Measurements from ENCODE around the gene FBXO45. TPM values are rescaled to one million over a fixed set of nuclear protein-coding genes. Genes with fewer than 3 reads are reported as not detected.

FBXO45 gene
- total RNA-seq, 1 donor from 2014 or later = 8.2 TPM

DNA sequence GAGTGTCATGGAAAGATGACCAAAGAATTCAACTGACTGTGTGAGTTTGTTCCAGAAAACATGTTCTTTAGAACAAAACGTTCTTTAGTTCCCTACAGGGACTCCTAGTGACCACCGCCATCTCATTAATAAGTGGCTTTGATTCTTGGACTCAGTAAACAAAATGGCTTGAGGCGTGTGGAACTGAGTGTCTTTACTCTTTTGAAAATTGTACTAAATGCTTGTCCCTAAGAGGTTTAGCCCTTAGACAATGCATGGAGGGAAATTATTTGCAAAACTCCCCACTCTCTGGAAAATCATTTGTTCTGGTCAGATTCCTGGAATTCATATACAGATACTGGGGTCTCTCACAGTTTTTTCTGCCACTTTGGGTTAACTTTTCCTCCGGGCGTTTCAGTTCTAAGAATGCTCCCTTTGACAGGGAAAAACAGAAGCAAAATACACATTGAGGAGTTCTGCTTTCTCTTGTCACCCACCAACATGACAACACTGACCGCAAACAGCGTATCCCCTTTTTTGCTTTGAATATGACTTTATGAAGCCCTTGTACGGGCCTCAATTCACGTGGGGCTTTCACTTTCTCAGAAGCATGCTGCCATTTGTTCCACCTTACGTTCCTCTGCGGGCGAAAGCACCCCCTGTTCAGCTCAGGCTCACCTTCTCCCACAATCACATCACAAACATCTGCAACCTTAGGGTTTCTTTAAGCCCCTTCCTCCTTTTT, 55.8 kb downstream of the FBXO45 start:
- H3K4me1 Mint-ChIP-seq (ENCODE audit: unreplicated experiment) = peaks cover 8% of the 10 kb centered on the region
- no peak overlapping the region for H3K27ac Mint-ChIP-seq (ENCODE audit: unreplicated experiment)
- H3K4me3 Mint-ChIP-seq (ENCODE audit: unreplicated experiment) = no peak overlapping the region
- TF ChIP-seq, protein P1, sequence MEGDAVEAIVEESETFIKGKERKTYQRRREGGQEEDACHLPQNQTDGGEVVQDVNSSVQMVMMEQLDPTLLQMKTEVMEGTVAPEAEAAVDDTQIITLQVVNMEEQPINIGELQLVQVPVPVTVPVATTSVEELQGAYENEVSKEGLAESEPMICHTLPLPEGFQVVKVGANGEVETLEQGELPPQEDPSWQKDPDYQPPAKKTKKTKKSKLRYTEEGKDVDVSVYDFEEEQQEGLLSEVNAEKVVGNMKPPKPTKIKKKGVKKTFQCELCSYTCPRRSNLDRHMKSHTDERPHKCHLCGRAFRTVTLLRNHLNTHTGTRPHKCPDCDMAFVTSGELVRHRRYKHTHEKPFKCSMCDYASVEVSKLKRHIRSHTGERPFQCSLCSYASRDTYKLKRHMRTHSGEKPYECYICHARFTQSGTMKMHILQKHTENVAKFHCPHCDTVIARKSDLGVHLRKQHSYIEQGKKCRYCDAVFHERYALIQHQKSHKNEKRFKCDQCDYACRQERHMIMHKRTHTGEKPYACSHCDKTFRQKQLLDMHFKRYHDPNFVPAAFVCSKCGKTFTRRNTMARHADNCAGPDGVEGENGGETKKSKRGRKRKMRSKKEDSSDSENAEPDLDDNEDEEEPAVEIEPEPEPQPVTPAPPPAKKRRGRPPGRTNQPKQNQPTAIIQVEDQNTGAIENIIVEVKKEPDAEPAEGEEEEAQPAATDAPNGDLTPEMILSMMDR (IDR thresholded peaks at IDR 0.05) = no peak
- H3K9me3 Mint-ChIP-seq (ENCODE audit: unreplicated experiment) = no peaks in the 10 kb centered on the region
- H3K27me3 Mint-ChIP-seq (ENCODE audit: unreplicated experiment) = peaks cover 14% of the 10 kb centered on the region
- DNase-seq (ENCODE audit: extremely low spot score, unreplicated experiment) = no peak
- no peaks in the 10 kb centered on the region for H3K36me3 Mint-ChIP-seq (ENCODE audit: unreplicated experiment)

DNA sequence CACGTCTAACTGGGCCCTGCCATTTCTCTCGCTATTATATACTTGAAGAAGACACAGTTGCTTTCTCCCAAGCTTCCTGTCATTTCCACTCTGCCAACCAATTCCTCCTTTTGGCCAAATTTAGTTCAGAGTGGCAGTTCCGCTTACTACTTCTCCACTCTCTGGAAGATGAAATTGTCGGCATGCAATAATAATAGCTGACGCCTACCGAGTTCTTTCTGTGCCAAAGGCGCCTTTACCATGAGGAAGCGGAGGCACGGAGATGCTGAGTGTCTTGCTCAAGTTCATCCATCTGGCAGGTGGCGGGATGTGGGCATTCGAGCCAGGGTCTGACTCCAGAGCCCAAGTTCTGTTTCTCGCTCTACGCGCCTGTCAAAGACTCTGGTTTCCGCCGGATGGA, 56.4 kb downstream of the FBXO45 start:
- Mint-ChIP-seq H3K36me3 (ENCODE audit: unreplicated experiment) (no peaks in the 10 kb centered on the region), H3K27me3 (ENCODE audit: unreplicated experiment) (peaks cover 14% of the 10 kb centered on the region), H3K9me3 (ENCODE audit: unreplicated experiment) (no peaks in the 10 kb centered on the region), H3K27ac (ENCODE audit: unreplicated experiment) (no peak overlapping the region), H3K4me1 (ENCODE audit: unreplicated experiment) (peaks cover 6% of the 10 kb centered on the region), H3K4me3 (ENCODE audit: unreplicated experiment) (no peak overlapping the region)
- TF ChIP-seq, protein P1 (IDR thresholded peaks at IDR 0.05) = no peak
- no peak for DNase-seq (ENCODE audit: extremely low spot score, unreplicated experiment)

DNA sequence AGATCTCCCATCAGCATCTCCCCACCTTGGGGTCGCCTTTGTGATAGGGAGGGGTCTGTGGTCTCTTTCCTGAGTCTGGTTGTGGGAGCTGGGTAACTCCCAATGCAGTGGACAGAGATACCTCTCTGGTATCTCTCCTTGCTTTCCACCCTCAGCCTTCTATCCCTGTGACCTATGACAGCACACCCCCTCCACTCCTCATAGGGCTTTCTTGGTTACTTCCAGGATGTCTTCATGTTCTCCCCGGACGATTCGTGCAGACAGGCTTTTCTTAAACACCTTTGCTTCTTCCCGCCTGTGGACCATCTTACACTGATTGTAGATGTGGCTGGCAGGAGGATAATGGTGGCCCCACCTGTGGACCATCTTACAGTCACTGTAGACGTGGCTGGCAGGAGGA, 56.9 kb downstream of the FBXO45 start:
- Mint-ChIP-seq H3K9me3 (ENCODE audit: unreplicated experiment) (no peaks in the 10 kb centered on the region), H3K27me3 (ENCODE audit: unreplicated experiment) (peaks cover 14% of the 10 kb centered on the region), H3K4me1 (ENCODE audit: unreplicated experiment) (peaks cover 2% of the 10 kb centered on the region), H3K4me3 (ENCODE audit: unreplicated experiment) (no peak overlapping the region), H3K36me3 (ENCODE audit: unreplicated experiment) (no peaks in the 10 kb centered on the region), H3K27ac (ENCODE audit: unreplicated experiment) (no peak overlapping the region)
- TF ChIP-seq, protein P1 (IDR thresholded peaks at IDR 0.05) = no peak
- DNase-seq (ENCODE audit: extremely low spot score, unreplicated experiment) = no peak

DNA sequence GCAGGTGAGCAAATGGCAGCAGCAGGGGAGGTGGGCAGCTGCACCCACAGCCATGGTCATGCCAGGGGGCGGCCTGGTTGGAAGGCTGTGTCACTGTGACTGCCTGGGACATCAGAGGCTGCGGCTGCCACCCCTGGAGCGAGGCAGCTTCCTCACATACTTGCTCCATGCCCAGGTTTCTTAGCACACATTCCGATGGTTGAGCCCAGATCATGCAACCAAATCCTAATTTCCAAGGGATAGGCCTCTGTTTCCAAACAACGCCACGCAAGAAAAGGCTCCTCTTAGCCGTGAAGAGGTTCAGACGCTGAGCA, 59.4 kb downstream of the FBXO45 start:
- Mint-ChIP-seq H3K9me3 (ENCODE audit: unreplicated experiment) (no peaks in the 10 kb centered on the region), H3K36me3 (ENCODE audit: unreplicated experiment) (no peaks in the 10 kb centered on the region), H3K27ac (ENCODE audit: unreplicated experiment) (no peak overlapping the region), H3K4me1 (ENCODE audit: unreplicated experiment) (peaks cover 11% of the 10 kb centered on the region), H3K27me3 (ENCODE audit: unreplicated experiment) (peaks cover 14% of the 10 kb centered on the region), H3K4me3 (ENCODE audit: unreplicated experiment) (no peak overlapping the region)
- TF ChIP-seq, protein P1 (IDR thresholded peaks at IDR 0.05) = no peak
- DNase-seq (ENCODE audit: extremely low spot score, unreplicated experiment) = no peak

DNA sequence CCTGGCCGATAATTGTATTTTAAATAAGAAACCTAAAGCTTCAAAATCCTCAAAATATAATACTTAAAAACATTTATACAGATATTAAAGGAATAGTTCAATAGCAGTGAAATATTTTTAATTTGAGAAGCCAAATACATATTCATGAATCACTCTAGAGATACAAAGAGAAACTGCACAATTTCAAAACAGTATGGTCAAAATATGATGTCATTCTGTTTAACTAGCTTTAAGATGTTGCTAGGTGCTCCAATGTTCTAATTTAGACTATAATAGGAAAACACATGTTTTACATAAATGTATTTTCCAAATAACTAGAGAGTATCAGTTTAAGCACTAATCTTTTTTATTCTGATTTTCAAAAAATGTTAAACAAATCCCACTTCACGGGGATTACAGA, 60.8 kb downstream of the FBXO45 start:
- TF ChIP-seq, protein P1 (IDR thresholded peaks at IDR 0.05) = no peak
- no peaks in the 10 kb centered on the region for H3K9me3 Mint-ChIP-seq (ENCODE audit: unreplicated experiment)
- no peak overlapping the region for H3K4me3 Mint-ChIP-seq (ENCODE audit: unreplicated experiment)
- no peak overlapping the region for H3K27ac Mint-ChIP-seq (ENCODE audit: unreplicated experiment)
- H3K27me3 Mint-ChIP-seq (ENCODE audit: unreplicated experiment) = peaks cover 12% of the 10 kb centered on the region
- no peaks in the 10 kb centered on the region for H3K36me3 Mint-ChIP-seq (ENCODE audit: unreplicated experiment)
- no peak for DNase-seq (ENCODE audit: extremely low spot score, unreplicated experiment)
- peaks cover 15% of the 10 kb centered on the region for H3K4me1 Mint-ChIP-seq (ENCODE audit: unreplicated experiment)
